ENCODE results near the gene DACH2.

The DACH2 gene

DNA sequence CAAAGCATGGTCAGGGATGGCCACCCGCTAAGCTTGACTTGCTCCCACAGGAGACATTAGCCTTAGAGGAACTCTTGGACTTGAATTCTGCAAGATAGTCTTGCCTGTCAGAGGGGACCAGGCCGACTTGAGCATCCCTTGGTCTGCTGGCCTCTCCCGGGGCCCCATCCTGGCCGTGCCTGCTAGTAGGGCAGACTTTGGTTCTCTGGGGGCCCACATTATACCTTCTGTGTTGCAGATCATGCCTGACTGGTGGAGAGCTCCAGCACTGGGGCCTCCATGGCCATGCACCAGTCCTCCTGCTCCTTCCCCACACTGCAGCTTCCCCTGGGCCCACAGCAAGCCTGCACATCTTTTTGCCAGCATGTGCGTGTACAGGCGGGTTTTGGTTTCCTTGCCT, 46.5 kb downstream of the DACH2 start:
- no peak for ATAC-seq
- no peak for TF ChIP-seq ISL1 (CRISPR knock-in tag; IDR thresholded peaks at IDR 0.05)
- no peak for TF ChIP-seq ZNF8 (CRISPR knock-in tag; IDR thresholded peaks at IDR 0.05)
- TF ChIP-seq OSR1 (CRISPR knock-in tag; IDR thresholded peaks at IDR 0.05), result no peak
- TF ChIP-seq ZNF70 (CRISPR knock-in tag; IDR thresholded peaks at IDR 0.05), result no peak
- no peak for TF ChIP-seq POU6F1 (CRISPR knock-in tag; IDR thresholded peaks at IDR 0.05; ENCODE audit: borderline replicate concordance, low read depth)
- TF ChIP-seq ESRRG (CRISPR knock-in tag; IDR thresholded peaks at IDR 0.05), result no peak
- no peak for TF ChIP-seq CSDC2 (CRISPR knock-in tag; IDR thresholded peaks at IDR 0.05)

GRCh38 chrX:86195343-86195742, 47.1 kb downstream of the DACH2 start:
- no peak for ATAC-seq
- no peak for TF ChIP-seq ZNF70 (CRISPR knock-in tag; IDR thresholded peaks at IDR 0.05)
- no peak for TF ChIP-seq ARNTL (CRISPR knock-in tag; IDR thresholded peaks at IDR 0.05; ENCODE audit: borderline replicate concordance, low read depth)
- no peak for TF ChIP-seq PPARA (CRISPR knock-in tag; IDR thresholded peaks at IDR 0.05; ENCODE audit: borderline replicate concordance)
- TF ChIP-seq ZNF565 (CRISPR knock-in tag; conservative IDR thresholded peaks at IDR 0.05; ENCODE audit: low read depth), result no peak
- TF ChIP-seq TCF4 (CRISPR knock-in tag; IDR thresholded peaks at IDR 0.05; ENCODE audit: borderline replicate concordance), result no peak
- TF ChIP-seq, protein P1, sequence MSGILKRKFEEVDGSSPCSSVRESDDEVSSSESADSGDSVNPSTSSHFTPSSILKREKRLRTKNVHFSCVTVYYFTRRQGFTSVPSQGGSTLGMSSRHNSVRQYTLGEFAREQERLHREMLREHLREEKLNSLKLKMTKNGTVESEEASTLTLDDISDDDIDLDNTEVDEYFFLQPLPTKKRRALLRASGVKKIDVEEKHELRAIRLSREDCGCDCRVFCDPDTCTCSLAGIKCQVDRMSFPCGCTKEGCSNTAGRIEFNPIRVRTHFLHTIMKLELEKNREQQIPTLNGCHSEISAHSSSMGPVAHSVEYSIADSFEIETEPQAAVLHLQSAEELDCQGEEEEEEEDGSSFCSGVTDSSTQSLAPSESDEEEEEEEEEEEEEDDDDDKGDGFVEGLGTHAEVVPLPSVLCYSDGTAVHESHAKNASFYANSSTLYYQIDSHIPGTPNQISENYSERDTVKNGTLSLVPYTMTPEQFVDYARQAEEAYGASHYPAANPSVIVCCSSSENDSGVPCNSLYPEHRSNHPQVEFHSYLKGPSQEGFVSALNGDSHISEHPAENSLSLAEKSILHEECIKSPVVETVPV (CRISPR knock-in tag; IDR thresholded peaks at IDR 0.05), result no peak
- TF ChIP-seq, protein P2, sequence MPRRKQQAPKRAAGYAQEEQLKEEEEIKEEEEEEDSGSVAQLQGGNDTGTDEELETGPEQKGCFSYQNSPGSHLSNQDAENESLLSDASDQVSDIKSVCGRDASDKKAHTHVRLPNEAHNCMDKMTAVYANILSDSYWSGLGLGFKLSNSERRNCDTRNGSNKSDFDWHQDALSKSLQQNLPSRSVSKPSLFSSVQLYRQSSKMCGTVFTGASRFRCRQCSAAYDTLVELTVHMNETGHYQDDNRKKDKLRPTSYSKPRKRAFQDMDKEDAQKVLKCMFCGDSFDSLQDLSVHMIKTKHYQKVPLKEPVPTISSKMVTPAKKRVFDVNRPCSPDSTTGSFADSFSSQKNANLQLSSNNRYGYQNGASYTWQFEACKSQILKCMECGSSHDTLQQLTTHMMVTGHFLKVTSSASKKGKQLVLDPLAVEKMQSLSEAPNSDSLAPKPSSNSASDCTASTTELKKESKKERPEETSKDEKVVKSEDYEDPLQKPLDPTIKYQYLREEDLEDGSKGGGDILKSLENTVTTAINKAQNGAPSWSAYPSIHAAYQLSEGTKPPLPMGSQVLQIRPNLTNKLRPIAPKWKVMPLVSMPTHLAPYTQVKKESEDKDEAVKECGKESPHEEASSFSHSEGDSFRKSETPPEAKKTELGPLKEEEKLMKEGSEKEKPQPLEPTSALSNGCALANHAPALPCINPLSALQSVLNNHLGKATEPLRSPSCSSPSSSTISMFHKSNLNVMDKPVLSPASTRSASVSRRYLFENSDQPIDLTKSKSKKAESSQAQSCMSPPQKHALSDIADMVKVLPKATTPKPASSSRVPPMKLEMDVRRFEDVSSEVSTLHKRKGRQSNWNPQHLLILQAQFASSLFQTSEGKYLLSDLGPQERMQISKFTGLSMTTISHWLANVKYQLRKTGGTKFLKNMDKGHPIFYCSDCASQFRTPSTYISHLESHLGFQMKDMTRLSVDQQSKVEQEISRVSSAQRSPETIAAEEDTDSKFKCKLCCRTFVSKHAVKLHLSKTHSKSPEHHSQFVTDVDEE (CRISPR knock-in tag; IDR thresholded peaks at IDR 0.05), result no peak
- TF ChIP-seq CSDC2 (CRISPR knock-in tag; IDR thresholded peaks at IDR 0.05), result no peak
- no peak for TF ChIP-seq RARB (CRISPR knock-in tag; IDR thresholded peaks at IDR 0.05)
- no peak for TF ChIP-seq CREB5 (CRISPR knock-in tag; IDR thresholded peaks at IDR 0.05; ENCODE audit: low read depth)
- TF ChIP-seq ISL1 (CRISPR knock-in tag; IDR thresholded peaks at IDR 0.05), result no peak
- no peak for TF ChIP-seq ZC3H10 (CRISPR knock-in tag; IDR thresholded peaks at IDR 0.05)
- no peak for TF ChIP-seq POU6F1 (CRISPR knock-in tag; IDR thresholded peaks at IDR 0.05; ENCODE audit: borderline replicate concordance, low read depth)
- TF ChIP-seq ZFP3 (CRISPR knock-in tag; IDR thresholded peaks at IDR 0.05), result no peak
- no peak for TF ChIP-seq TOX (CRISPR knock-in tag; IDR thresholded peaks at IDR 0.05; ENCODE audit: borderline replicate concordance)
- no peak for TF ChIP-seq ZFP30 (CRISPR knock-in tag; IDR thresholded peaks at IDR 0.05)

- no peak for ATAC-seq
- TF ChIP-seq GLIS3 (CRISPR knock-in tag; IDR thresholded peaks at IDR 0.05), result no peak
- no peak for TF ChIP-seq ISL1 (CRISPR knock-in tag; IDR thresholded peaks at IDR 0.05)
- no peak for TF ChIP-seq ZNF70 (CRISPR knock-in tag; IDR thresholded peaks at IDR 0.05)
- no peak for TF ChIP-seq ARNTL (CRISPR knock-in tag; IDR thresholded peaks at IDR 0.05; ENCODE audit: borderline replicate concordance, low read depth)
- no peak for TF ChIP-seq CSDC2 (CRISPR knock-in tag; IDR thresholded peaks at IDR 0.05)
- no peak for TF ChIP-seq SNAI2 (CRISPR knock-in tag; IDR thresholded peaks at IDR 0.05)
- no peak for TF ChIP-seq ESRRG (CRISPR knock-in tag; IDR thresholded peaks at IDR 0.05)
- TF ChIP-seq OSR1 (CRISPR knock-in tag; IDR thresholded peaks at IDR 0.05), result no peak
Measured at GRCh38 chrX:86197815-86198214, 49.6 kb downstream of the DACH2 start.
